ENCODE measurements around the gene CYS1. TPM values are rescaled to one million over a fixed set of nuclear protein-coding genes. Genes with fewer than 3 reads are reported as not detected.

CYS1 gene
- total RNA-seq, 3 donors from 2014 or later (not counting 1 experiment from before 2014, with no cell fraction given), result not detected

DNA sequence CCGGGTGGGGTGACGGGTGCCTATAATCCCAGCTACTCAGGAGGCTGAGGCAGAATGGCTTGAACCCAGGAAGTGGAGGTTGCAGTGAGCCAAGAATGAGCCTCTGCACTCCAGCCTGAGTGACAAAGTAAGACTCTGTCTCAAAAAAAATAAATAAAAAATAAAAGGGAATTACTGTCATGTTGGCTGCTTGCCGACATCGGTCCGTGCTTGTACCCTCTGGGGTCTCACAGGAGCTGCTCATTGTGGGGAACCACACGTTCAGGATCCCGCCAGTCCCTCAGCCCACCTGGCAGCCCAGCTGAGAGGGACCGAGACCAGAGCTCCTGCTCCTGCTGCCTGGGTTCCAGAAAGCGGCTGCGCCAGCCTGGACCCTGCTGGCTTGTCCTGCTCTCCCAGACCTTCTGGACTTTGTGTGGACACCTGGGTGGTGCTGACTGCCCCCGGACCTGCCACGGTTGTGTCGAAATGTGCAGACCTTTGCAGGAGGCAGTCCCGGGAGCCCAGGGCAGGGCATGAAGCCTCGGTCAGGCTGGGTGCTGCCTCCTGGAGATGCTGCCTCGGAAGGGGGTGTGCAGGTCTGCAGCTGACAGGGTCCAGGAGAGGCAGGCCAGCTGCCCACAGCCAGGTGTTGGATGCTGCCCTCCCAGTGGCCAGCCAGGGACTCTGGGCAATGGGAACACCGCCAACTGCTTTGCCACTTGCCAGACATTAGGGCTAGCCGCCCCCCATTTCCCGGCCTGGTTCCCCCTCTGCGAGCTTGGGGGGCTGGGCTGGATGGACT lies 20.5 kb downstream of the CYS1 start:
- Histone ChIP-seq H3K4me1 (ENCODE audit: control insufficient read depth, insufficient read depth, low read length) (peaks cover 5% of the 10 kb centered on the region), H3K27me3 (ENCODE audit: control insufficient read depth, insufficient read depth, low read length) (no peaks in the 10 kb centered on the region), H3K27ac (ENCODE audit: low read length) (no peak overlapping the region), H3K9me3 (ENCODE audit: control insufficient read depth, insufficient read depth, low read length) (no peaks in the 10 kb centered on the region), H3K4me3 (ENCODE audit: low read length) (no peak overlapping the region), H3K36me3 (ENCODE audit: control insufficient read depth, insufficient read depth, low read length) (peaks cover 6% of the 10 kb centered on the region)
- intact Hi-C loops (cut with micrococcal nuclease), result no loop called here
- 89% methylated on average over 20 of the region's 20 CpGs for WGBS (ENCODE audit: insufficient coverage)
- no peak for ATAC-seq
- no peak overlapping the region for H3K4me3 Mint-ChIP-seq
- no peaks in the 10 kb centered on the region for H3K36me3 Mint-ChIP-seq
- H3K27me3 Mint-ChIP-seq (ENCODE audit: low read depth in 2 of 2), result peaks cover 0 to 2% of the 10 kb centered on the region in 2 donors
- H3K27ac Mint-ChIP-seq, result no peak overlapping the region
- TF ChIP-seq, protein P1, sequence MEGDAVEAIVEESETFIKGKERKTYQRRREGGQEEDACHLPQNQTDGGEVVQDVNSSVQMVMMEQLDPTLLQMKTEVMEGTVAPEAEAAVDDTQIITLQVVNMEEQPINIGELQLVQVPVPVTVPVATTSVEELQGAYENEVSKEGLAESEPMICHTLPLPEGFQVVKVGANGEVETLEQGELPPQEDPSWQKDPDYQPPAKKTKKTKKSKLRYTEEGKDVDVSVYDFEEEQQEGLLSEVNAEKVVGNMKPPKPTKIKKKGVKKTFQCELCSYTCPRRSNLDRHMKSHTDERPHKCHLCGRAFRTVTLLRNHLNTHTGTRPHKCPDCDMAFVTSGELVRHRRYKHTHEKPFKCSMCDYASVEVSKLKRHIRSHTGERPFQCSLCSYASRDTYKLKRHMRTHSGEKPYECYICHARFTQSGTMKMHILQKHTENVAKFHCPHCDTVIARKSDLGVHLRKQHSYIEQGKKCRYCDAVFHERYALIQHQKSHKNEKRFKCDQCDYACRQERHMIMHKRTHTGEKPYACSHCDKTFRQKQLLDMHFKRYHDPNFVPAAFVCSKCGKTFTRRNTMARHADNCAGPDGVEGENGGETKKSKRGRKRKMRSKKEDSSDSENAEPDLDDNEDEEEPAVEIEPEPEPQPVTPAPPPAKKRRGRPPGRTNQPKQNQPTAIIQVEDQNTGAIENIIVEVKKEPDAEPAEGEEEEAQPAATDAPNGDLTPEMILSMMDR (IDR thresholded peaks at IDR 0.05), result no peak
- peaks cover 0 to 7% of the 10 kb centered on the region in 2 donors for H3K4me1 Mint-ChIP-seq
- no peak for DNase-seq
- no peaks in the 10 kb centered on the region for H3K9me3 Mint-ChIP-seq

DNA sequence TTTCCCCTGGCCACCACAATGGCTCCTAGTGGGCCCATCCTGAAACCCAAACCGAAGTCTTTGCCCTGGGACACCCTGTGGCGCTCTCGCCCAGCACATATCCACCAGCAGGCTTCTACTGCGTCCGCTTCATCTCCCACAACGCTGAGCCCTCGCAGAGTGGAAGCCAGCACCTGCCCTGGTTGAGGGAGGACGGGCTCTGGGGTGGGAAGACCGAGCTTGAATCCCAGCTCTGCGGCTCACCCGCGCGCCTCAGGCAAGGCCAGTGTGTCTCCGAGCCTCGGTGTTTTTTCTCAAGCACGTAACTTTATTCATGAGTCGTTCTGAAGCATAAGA lies 21.2 kb downstream of the CYS1 start:
- Mint-ChIP-seq H3K9me3 (no peaks in the 10 kb centered on the region), H3K27me3 (ENCODE audit: low read depth in 2 of 2) (peaks cover 0 to 2% of the 10 kb centered on the region in 2 donors), H3K27ac (no peak overlapping the region), H3K4me3 (no peak overlapping the region), H3K4me1 (peaks cover 0 to 7% of the 10 kb centered on the region in 2 donors), H3K36me3 (no peaks in the 10 kb centered on the region)
- ATAC-seq (no peak), DNase-seq (no peak)
- Histone ChIP-seq H3K4me3 (ENCODE audit: low read length) (no peak overlapping the region), H3K9me3 (ENCODE audit: control insufficient read depth, insufficient read depth, low read length) (no peaks in the 10 kb centered on the region), H3K27ac (ENCODE audit: low read length) (no peak overlapping the region), H3K36me3 (ENCODE audit: control insufficient read depth, insufficient read depth, low read length) (peaks cover 12% of the 10 kb centered on the region), H3K27me3 (ENCODE audit: control insufficient read depth, insufficient read depth, low read length) (no peaks in the 10 kb centered on the region), H3K4me1 (ENCODE audit: control insufficient read depth, insufficient read depth, low read length) (peaks cover 5% of the 10 kb centered on the region)
- TF ChIP-seq, protein P1 (IDR thresholded peaks at IDR 0.05), result no peak
- 93% methylated on average over 17 of the region's 17 CpGs for WGBS (ENCODE audit: insufficient coverage)
- intact Hi-C loops (cut with micrococcal nuclease), result no loop called here

DNA sequence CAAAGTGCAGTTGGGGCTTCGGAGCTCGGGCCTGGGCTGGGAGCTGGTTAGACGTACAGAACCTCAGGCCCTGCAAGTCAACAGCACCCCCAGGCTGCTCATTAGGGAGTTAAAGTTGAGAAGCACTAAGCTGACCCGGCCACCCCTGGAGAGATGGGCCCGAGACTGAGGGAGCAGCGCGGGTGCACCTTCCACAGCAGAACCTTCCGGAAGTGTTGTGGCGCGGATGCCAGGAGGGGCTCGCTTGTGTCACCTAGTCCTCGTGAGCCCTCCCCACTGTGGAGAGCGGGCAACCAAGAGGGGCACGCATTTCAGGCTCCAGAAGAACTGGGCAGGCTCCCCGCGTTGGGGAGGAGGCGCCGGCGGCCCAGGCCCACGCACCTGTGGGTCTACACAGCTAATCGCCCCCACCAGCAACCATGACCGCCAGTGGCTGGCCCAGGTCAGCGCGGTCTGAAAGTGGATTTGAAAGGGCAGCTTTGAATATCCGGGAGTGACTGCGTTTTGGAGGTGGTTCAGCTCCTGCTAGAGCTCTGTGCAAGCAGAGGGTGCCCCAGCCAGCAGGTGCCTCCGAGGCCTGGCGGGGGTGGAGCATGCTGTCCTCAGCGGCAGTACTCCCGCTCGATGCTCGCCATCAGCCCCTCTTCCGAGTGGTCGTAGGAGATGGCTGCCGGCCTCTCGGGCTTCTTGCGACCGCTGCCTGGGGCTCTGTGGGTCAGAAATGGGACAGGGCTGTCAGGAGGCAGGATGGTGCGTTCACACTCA lies 21.8 kb downstream of the CYS1 start:
- no peak overlapping the region for H3K27ac ChIP-seq (ENCODE audit: low read length)
- Mint-ChIP-seq H3K27ac (no peak overlapping the region), H3K4me3 (no peak overlapping the region), H3K27me3 (ENCODE audit: low read depth in 2 of 2) (peaks cover 0 to 2% of the 10 kb centered on the region in 2 donors), H3K4me1 (peaks cover 0 to 7% of the 10 kb centered on the region in 2 donors), H3K36me3 (no peaks in the 10 kb centered on the region), H3K9me3 (no peaks in the 10 kb centered on the region)
- ATAC-seq, result no peak
- no peaks in the 10 kb centered on the region for H3K9me3 ChIP-seq (ENCODE audit: control insufficient read depth, insufficient read depth, low read length)
- 94% methylated on average over 39 of the region's 39 CpGs for WGBS (ENCODE audit: insufficient coverage)
- H3K4me3 ChIP-seq (ENCODE audit: low read length), result no peak overlapping the region
- intact Hi-C loops (cut with micrococcal nuclease), result no loop called here
- peaks cover 5% of the 10 kb centered on the region for H3K4me1 ChIP-seq (ENCODE audit: control insufficient read depth, insufficient read depth, low read length)
- no peaks in the 10 kb centered on the region for H3K27me3 ChIP-seq (ENCODE audit: control insufficient read depth, insufficient read depth, low read length)
- TF ChIP-seq, protein P1 (IDR thresholded peaks at IDR 0.05), result no peak
- peaks cover 18% of the 10 kb centered on the region for H3K36me3 ChIP-seq (ENCODE audit: control insufficient read depth, insufficient read depth, low read length)
- DNase-seq, result no peak
